Measurements from ENCODE around the gene GPR42. TPM values are rescaled to one million over a fixed set of nuclear protein-coding genes. Genes with fewer than 3 reads are reported as not detected.
A peak's percentile ranks its signal among the peaks of the same experiment; 100 is the strongest.

GPR42 gene
- total and polyA plus RNA-seq, 2 experiments from 2014 or later = 0.33 TPM; not detected in 1

DNA sequence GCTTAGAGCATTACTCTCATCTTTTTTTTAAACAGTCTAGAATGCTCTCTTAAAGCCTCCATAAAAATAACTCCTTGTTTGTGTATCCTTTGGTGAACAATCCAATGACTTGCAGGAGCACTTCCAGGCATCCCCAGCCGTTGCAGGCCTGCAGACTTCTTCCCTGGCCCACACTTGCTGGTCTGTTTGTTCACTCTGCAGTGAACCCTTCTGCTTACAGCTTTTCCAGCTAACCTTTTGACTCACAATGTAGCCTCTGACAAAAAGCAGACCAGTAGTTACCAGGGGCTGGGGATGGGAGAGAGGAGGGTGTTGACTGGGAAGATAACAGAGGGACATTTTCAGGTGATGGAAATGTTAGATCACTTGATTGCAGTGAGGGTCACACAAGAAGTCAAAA is 9.1 kb downstream of the GPR42 start:
- peak in 1 of 2 donors; percentile 73 for DNase-seq (ENCODE audit: low read depth in 1 of 2, low spot score in 1 of 2)
- Histone ChIP-seq H3K4me1 (ENCODE audit: low read depth) (peaks cover 30% of the 10 kb centered on the region), H3K27me3 (no peaks in the 10 kb centered on the region), H3K36me3 (no peaks in the 10 kb centered on the region), H3K27ac (peak overlapping the region; percentile 87), H3K9me3 (ENCODE audit: low read depth) (no peaks in the 10 kb centered on the region), H3K4me3 (no peak overlapping the region)
- no peak for TF ChIP-seq CTCF (IDR thresholded peaks at IDR 0.05; ENCODE audit: low read depth, low read length)

- H3K27ac ChIP-seq = peak overlapping the region; percentile 87
- TF ChIP-seq CTCF (IDR thresholded peaks at IDR 0.05; ENCODE audit: low read depth, low read length) = no peak
- no peaks in the 10 kb centered on the region for H3K9me3 ChIP-seq (ENCODE audit: low read depth)
- no peak overlapping the region for H3K4me3 ChIP-seq
- H3K27me3 ChIP-seq = no peaks in the 10 kb centered on the region
- no peaks in the 10 kb centered on the region for H3K36me3 ChIP-seq
- peaks cover 27% of the 10 kb centered on the region for H3K4me1 ChIP-seq (ENCODE audit: low read depth)
- peak in 1 of 2 donors; percentile 40 for DNase-seq (ENCODE audit: low read depth in 1 of 2, low spot score in 1 of 2)
Measured at GRCh38 chr19:35380450-35381124, 9.7 kb downstream of the GPR42 start.

- no peak for DNase-seq (ENCODE audit: low read depth in 1 of 2, low spot score in 1 of 2)
- no peaks in the 10 kb centered on the region for H3K27me3 ChIP-seq
- H3K4me3 ChIP-seq = no peak overlapping the region
- no peak for TF ChIP-seq CTCF (IDR thresholded peaks at IDR 0.05; ENCODE audit: low read depth, low read length)
- H3K36me3 ChIP-seq = no peaks in the 10 kb centered on the region
- H3K4me1 ChIP-seq (ENCODE audit: low read depth) = peaks cover 25% of the 10 kb centered on the region
- H3K27ac ChIP-seq = peak overlapping the region; percentile 87
- no peaks in the 10 kb centered on the region for H3K9me3 ChIP-seq (ENCODE audit: low read depth)
Measured at GRCh38 chr19:35381318-35381717, 10.4 kb downstream of the GPR42 start.

DNA sequence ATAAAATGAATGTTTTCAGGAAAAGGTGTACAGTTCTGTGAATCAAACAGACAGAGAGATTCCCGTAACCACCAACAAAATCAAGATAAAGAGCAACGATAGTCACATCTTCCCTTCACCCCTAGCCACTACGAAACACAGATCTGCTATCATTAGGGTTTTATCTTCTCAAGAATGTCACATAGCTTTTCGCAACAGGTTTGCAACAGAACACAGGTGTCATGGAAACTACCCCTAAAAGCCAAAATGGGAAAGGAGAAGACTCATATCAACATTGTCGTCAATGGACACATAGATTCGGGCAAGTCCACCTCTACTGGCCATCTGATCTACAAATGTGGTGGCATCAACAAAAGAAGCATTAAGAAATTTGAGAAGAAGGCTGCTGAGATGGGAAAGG is 11.1 kb downstream of the GPR42 start:
- Histone ChIP-seq H3K27ac (no peak overlapping the region), H3K9me3 (ENCODE audit: low read depth) (no peaks in the 10 kb centered on the region), H3K36me3 (no peaks in the 10 kb centered on the region), H3K27me3 (no peaks in the 10 kb centered on the region), H3K4me3 (no peak overlapping the region), H3K4me1 (ENCODE audit: low read depth) (peaks cover 25% of the 10 kb centered on the region)
- TF ChIP-seq CTCF (IDR thresholded peaks at IDR 0.05; ENCODE audit: low read depth, low read length) = no peak
- DNase-seq (ENCODE audit: low read depth in 1 of 2, low spot score in 1 of 2) = no peak

DNA sequence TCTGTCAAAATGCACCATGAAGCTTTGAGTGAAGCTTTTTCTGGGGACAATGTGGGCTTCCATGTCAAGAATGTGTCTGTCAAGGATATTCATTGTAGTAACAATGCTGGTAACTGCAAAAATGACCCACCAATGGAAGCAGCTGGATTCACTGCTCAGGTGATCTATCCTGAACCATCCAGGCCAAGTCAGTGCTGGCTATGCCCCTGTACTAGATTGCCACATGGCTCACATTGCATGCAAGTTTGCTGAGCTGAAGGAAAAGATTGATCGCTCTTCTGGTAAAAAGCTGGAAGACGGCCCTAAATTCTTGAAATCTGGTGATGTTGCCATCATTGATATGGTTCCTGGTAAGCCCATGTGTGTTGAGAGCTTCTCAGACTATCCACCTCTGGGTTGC is 12.7 kb downstream of the GPR42 start:
- Histone ChIP-seq H3K9me3 (ENCODE audit: low read depth) (no peaks in the 10 kb centered on the region), H3K27me3 (no peaks in the 10 kb centered on the region), H3K4me3 (no peak overlapping the region), H3K36me3 (no peaks in the 10 kb centered on the region), H3K4me1 (ENCODE audit: low read depth) (peaks cover 25% of the 10 kb centered on the region), H3K27ac (no peak overlapping the region)
- no peak for TF ChIP-seq CTCF (IDR thresholded peaks at IDR 0.05; ENCODE audit: low read depth, low read length)
- DNase-seq (ENCODE audit: low read depth in 1 of 2, low spot score in 1 of 2) = no peak

Data from cardiac muscle cell (in vitro differentiated cells and primary cell).